ENCODE results near the gene DCXR.

DCXR gene

DNA sequence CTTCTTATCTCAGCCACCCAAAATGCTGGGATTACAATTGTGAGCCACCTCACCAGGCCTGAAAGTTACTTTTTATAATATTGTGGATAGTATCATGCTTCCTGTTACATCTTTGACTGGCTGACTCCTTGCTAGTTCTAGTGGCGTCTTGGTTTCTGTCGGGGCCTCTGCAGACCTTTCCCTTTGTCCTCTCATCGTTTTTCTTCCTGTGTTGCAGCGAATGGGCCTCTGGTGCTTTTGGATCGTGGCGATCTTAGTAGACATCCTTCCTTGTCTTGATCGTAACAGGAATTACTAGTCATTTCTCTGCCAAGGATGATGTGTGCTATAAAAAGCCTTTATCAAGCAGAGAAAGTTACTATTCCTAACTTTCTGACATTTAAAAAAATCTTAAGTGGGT is 39.3 kb downstream of the DCXR start:
- no peak for DNase-seq (ENCODE audit: low spot score)

DNA sequence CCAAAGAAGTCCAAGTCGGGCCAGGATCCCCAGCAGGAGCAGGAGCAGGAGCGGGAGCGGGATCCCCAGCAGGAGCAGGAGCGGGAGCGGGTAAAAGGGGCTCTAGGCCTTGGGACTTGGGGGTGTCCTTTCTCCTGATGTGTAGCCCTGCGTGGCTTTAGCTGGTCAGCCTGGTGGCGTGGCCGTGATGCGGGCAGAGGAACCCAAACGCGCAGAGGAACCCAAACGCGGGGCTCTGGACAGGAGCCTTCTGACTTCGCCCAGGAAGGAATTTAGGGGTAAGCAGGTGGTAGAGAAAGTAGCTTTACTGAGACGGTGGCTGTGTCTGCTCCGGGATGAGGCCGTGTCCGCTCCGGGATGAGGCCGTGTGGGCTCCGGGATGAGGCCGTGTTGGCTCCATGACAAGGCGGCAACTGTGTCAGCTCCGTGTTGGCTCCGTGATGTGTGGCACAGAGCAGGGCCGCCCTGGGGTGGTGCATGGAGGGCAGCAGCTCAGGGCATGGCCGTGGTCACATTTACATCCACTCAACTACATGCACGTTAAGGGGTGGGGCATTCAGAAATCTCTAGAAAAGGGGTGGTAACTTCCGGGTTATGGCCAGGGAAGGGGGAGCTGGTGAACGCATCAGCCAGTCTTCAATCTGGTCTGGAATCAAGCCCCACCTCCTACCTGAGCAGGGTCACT is 40.6 kb downstream of the DCXR start:
- no peak for DNase-seq (ENCODE audit: low spot score)

DNA sequence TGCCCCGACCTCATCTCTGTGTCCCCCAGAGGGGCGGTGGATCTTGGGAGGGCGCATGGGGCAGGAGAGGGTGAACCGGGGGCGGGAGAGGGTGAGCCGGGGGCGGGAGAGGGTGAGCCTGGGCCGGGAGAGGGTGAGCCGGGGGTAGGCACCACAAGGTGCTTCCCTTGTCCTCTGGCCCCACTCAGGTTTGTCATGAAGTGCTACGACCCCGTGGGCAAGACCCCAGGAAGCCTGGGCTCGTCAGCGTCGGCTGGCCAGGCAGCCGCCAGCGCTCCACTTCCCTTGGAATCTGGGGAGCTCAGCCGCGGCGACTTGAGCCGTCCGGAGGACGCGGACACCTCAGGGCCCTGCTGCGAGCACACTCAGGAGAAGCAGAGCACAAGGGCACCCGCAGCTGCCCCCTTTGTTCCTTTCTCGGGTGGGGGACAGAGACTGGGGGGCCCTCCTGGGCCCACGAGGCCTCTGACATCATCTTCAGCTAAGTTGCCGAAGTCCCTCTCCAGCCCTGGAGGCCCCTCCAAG is 41.2 kb downstream of the DCXR start:
- DNase-seq (ENCODE audit: low spot score): no peak

DNA sequence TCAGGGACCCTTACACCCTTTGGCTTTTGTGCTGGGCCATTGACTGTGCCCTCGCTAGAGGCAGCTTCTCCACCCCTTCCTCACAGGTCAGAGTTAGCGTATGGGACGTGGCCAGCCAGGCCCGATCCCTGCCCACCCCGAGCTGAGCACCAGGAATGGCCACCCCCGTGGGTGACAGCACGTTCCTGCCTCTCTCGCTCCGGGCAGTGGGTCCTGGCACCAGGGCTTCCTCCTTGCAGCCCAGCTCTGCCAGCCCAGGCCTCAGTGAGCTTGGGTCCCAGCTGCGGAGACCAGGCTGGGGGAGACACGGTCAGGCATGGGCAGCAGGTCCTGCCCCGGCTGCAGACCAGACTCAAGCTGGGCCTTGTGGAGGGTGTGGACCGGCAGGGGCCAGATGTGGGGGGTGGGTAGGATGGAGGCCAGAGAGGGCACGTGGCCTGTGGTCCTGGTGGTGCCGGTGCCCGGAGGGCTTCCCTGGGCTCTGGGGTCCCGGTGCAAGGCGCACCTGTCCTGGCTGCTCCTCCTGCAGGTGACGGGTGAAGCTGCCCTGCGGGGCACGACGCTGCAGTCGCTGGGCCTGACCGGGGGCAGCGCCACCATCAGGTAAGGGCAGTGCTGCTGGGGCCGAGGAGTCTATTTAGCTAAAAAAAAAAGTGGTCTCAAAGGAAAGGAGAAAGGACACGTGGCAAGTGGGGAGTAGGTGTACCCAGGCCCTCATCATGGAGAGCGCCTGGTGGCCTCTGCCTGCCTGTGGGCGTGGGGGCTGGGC is 41.9 kb downstream of the DCXR start:
- no peak for DNase-seq (ENCODE audit: low spot score)

DNA sequence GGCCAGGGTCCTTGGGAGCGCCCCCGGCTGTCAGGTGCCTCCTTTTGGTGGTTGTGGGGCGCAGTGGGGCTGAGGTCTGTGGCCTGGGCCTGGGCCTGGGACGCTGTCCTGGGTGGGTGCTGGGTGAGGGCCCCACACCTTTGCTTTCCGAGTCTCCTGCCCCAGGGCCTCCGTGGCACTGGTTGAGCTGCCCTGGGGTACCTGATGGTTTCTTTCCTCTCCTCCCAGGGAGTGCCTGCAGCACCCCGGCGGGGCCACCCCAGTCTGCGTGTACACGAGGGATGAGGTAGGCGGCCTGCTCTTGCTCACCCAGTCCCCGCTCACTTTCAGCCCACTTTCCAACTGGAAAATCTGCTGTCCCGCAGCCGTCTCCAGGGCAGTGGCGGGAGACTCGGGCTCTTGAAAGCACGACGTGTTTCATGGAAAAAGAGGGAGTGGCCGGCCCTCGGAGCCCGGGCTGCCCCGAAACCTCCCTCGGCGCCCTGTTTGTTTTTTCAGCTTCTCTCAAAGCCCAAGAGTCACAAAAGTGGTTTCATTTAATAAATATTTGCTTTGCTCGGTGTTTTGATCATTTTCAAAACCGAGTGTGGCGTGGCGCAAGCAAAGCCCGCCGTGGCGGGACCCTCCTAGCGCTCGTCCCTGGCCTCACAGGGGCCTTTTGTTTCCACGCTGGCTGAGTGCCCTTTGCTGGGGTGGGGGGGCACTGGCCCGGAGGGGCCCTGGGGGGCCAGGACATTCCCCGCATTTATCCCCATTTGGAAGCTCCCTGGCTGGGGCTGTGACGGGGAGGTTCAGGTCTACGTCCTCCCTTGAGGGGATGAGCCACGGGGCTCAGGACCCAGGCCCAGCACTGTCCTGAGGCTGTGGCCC is 42.7 kb downstream of the DCXR start:
- DNase-seq (ENCODE audit: low spot score): no peak

DNA sequence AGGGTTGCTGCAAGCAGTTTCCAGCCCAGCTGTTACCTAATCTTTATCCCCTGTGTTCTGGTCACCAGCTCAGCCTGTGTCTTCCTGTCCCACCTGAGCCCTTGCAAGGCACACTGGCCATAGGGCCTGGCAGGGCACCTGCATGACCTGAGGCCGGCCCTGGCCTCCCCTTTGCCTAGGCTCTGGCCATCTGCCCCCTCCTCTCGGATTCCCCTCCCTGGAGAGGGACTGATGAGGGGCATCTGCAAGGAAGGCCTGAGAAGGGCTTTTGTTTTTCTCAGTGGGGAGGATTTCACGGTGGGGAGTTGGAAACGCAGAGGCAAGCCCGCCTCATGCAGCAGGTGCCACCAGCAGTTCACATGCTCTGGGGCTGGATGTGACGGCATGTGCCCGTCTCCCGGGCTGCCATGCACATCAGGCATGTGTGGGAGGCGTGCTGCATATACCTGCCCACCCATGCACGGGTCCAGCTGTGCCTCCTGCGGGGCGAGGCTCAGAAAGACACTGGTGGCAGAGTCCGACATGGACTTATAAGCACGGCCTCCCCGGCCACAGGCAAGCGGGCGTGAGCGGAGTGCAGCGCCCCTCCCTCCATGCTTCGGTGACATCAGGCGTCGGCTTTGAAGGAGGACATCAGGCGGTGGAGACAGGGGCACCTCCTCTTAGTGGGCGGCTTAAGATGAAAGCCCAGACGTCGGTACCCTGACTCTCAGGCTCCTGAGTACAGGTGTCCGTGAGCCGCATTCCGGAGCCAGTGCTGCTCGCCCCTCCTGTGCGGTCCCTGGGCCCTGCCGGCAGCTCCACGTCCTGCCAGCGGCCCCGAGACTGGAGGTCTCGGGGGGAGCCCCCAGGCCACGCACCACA is 43.5 kb downstream of the DCXR start:
- DNase-seq (ENCODE audit: low spot score): no peak

DNA sequence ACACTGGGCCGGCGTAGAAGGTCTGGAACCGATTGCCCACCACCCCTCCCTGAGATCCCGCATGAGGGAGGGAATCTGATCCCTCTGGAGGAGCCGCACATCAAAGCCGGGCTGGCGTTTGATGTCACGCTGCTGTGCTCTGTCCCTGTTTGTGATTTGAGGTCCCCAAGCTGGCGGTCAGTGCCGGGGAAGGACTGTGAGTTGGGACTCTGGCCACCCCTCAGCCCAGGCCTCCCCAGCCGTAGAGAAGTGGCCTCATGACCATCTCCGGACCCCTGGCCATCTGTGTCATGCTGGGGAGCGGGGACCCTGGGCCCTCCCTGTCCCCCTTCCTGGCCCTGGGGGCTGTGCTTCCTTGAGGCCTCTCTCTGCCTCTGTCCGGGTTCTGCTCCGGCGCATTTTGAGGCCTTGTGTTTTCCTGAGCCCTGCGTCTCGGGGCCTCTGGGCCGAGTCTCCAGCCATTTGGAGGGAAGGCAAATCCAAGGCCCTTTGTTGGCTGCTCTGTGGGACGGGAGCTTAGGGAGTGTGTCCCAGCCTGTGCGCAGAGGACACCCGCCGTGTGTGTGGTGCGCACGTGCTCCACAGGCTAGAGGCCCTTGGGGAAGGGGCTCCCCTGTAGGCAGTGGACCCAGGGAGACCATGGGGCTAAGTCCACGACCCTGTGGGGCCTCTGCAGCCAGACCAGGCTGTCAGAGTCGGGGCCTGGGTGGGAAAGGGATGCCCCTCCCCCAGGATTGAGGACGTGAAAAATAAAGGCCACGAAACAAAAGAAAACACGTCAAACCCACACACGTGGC is 45.0 kb downstream of the DCXR start:
- DNase-seq (ENCODE audit: low spot score): no peak

DNA sequence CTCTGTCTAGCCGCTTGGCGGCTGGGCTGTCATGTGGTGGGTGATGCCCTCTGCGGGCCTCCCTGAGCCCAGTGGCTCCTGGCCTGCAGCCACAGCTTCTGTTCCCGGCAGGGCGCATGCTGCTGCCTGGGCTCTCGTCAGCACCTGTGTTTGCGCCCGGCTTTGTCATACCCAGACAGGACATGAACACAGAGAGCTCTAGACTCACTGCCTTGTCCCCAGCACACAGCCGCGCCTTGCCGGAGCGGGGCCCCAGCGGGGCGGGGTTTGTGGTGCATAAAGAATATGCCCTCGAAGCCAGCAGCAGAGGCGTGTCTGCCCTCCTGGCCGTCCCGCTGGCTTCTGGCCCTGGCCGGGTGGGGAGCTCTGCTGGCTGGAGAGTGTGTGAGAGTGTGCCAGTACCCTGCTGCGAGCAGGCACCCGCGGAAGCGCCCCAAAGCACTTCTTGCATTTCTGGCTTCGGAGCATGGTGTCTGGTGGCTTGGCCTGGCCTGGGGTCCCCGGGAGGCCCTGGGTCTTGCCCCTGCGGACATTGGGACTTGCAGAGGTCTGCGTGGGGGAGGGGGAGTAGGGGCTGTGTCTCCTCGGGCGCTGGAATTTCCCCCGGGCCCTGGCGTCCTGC is 45.7 kb downstream of the DCXR start:
- DNase-seq (ENCODE audit: low spot score): no peak

DNA sequence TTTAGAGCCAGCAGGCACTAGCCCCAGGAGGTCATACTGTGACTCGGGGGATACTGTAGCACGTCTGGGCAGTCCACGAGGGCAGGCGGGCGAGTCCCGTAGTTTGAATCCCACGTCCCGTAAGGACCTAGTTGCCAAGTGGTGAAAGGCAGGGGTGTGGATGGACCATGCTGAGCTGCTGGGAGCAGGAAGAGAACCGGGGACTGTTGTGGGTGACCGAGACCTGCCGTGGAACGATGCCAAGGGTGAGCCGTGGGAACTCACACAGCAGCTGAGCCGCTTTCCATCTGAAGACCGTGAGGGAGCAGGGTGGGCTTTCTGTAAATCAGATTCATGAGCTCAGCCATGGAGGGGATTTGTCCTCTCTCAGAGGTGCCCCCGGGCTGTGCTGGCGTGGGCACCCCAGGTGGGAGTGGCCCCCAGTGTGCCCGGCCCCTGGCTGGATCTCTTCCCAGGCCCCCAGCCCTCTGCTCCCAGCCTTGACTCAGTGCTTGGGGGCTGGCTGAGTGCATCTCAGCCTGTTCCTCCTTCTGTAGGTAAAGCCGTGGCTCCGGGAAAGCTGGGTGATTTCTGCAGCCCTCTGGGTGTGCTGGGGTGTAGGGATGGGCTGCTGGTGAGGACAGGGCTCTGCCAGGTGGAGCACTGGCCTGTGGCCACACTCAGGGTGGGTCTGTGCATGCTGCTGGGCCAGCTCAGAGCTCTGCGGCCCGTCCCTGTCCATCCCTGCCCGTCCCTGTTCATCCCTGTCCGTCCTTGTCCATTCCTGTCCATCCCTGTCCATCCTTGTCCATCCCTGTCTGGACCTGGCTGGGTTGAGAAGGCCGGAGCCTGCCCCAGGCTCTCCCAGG is 46.4 kb downstream of the DCXR start:
- DNase-seq (ENCODE audit: low spot score): no peak

DNA sequence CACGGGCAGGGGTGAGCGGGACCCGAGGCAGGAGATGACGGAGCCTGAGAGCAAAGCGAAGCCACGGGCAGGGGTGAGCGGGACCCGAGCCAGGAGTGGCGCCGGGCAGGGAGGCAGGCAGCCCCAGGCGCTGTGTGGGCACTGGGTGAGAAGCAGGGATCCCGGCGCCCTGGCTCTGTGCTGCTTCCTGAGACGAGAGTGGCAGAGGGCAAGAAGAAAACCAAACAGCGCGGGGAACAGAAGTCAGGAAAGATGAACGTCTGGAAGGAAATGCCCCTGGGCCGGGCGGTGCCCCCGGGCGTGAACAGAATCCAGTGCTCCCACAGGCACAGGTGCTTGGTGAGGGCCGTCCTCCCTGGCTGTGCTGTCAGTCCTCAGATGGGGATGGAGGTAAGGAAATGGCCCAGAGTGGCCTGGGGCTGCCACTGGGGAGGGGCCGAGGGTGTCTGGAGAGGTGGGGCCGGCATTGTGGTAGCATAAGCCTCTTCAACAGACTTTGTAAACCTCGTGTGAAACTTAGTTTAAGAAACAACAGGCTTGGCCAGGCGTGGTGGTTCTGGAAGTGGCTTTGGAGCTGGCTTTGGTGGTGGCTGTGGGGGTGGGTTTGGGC is 50.2 kb downstream of the DCXR start:
- no peak for DNase-seq (ENCODE audit: low spot score)

DNA sequence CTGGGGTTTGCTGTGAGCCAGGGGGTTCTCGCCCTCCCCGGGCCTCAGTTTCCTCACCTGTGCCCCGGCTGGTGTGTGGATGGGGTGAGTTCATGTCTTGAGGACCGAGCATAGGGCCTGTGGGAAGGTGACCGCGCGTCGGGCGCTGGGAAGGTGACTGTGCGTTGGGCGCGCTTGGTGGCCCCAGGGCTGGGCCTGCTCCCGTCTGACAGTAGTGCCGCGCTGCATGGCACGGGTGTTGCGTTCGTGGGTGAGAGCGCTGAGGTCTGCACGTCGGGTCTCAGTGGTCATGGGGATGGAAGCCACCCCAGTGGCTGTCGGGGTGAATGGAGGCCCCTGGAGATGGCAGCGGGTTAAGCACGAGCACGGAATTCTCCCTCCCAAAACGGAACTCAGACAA is 50.9 kb downstream of the DCXR start:
- no peak for DNase-seq (ENCODE audit: low spot score)

Measured in hepatic stellate cell (primary cell).